IPS DF 4.7 (cell line): ENCODE results near the gene ADIG.
A peak's percentile ranks its signal among the peaks of the same experiment; 100 is the strongest.

Experiments
- DNase-seq: peaks from one replicate; pipeline ENCODE4 v3.0.0-alpha.2; 2013; ENCODE audit warnings: low spot score; ENCODE audit errors: extremely low read depth

The ADIG gene

GRCh38 chr20:38630727-38631126 lies 49.7 kb downstream of the ADIG start:
- no peak for DNase-seq

GRCh38 chr20:38631155-38632022 lies 50.4 kb downstream of the ADIG start:
- DNase-seq = no peak

GRCh38 chr20:38633577-38634093 lies 52.6 kb downstream of the ADIG start:
- DNase-seq = peak; percentile 74

- DNase-seq = no peak
Observed at GRCh38 chr20:38635721-38636288, 54.8 kb downstream of the ADIG start.
